CD4-positive, alpha-beta T cell (primary cell): Measurements from ENCODE around the gene RPGR. TPM values are rescaled to one million over a fixed set of nuclear protein-coding genes. Genes with fewer than 3 reads are reported as not detected.

Experiments
- ATAC-seq: fragments of 200-7000 bp; cut with Tn5 transposase; one replicate; pipeline ENCODE4 v1.10.0; 2022; ENCODE audit warnings: mild to moderate bottlenecking; ENCODE audit not compliant: poor library complexity
- CTCF ChIA-PET: fragments of 350-600 bp; sonication (Branson Sonifier 250); formaldehyde crosslinking; loops from one replicate; lab custom pipeline; 2021; ENCODE audit warnings: antibody characterized with exemption, inconsistent platforms; lab: Charles Lee
- POLR2A ChIA-PET: fragments of 350-600 bp; sonication (Branson Sonifier 250); formaldehyde crosslinking; loops from one replicate; lab custom pipeline; 2021; ENCODE audit warnings: antibody characterized with exemption, inconsistent platforms; lab: Charles Lee
- DNase-seq, 14 experiments: peaks; one replicate each; pipeline ENCODE4 v3.0.0-alpha.2; 2013 to 2020; ENCODE audit warnings: mixed read lengths in 2 of 14
- H3K27ac ChIP-seq, 2 donors: one replicate each; pipeline versions ENCODE4 v1.5.1 to v1.7.0; 2013; ENCODE audit warnings: low read length in 2 of 2, low read depth in 1 of 2, mild to moderate bottlenecking in 1 of 2
- H3K27me3 ChIP-seq, 2 experiments: 1 replicate in 1 of 2; 2 replicates in 1 of 2; pipeline versions ENCODE4 v1.6.1 to v1.7.0; 2013; ENCODE audit warnings: low read length in 2 of 2, control low read depth in 1 of 2, mild to moderate bottlenecking in 1 of 2, moderate library complexity in 1 of 2; ENCODE audit not compliant: insufficient read depth in 2 of 2, control insufficient read depth in 1 of 2
- H3K36me3 ChIP-seq: one replicate; pipeline ENCODE4 v1.6.1; 2013; ENCODE audit warnings: low read length, control low read depth; ENCODE audit not compliant: insufficient read depth
- H3K4me1 ChIP-seq: one replicate; pipeline ENCODE4 v1.6.1; 2013; ENCODE audit warnings: low read length, control low read depth; ENCODE audit not compliant: insufficient read depth
- H3K4me3 ChIP-seq: one replicate; pipeline ENCODE4 v1.5.1; 2013; ENCODE audit warnings: mild to moderate bottlenecking, low read length, moderate library complexity
- H3K9me3 ChIP-seq, 2 experiments: 1 replicate in 1 of 2; 2 replicates in 1 of 2; pipeline versions ENCODE4 v1.6.1 to v1.7.0; 2013; ENCODE audit warnings: low read length in 2 of 2, mild to moderate bottlenecking in 2 of 2, control low read depth in 1 of 2, moderate library complexity in 1 of 2; ENCODE audit not compliant: control insufficient read depth in 1 of 2, insufficient read depth in 1 of 2
- H3K27ac Mint-ChIP-seq: one replicate; pipeline ENCODE4 v1.8.0; 2020; ENCODE audit warnings: mixed read lengths
- H3K27me3 Mint-ChIP-seq: one replicate; pipeline ENCODE4 v1.8.0; 2021; ENCODE audit warnings: mixed read lengths
- H3K36me3 Mint-ChIP-seq: one replicate; pipeline ENCODE4 v1.8.0; 2021; ENCODE audit warnings: low read depth, mixed read lengths
- H3K4me1 Mint-ChIP-seq: one replicate; pipeline ENCODE4 v1.8.0; 2021; ENCODE audit warnings: low read depth, mixed read lengths
- H3K4me3 Mint-ChIP-seq: one replicate; pipeline ENCODE4 v1.8.0; 2020; ENCODE audit warnings: mild to moderate bottlenecking, mixed read lengths
- H3K9me3 Mint-ChIP-seq: one replicate; pipeline ENCODE4 v1.8.0; 2020; ENCODE audit warnings: mixed read lengths
- intact Hi-C, 2 experiments: fragments of 100-400 bp; cut with DNase I in 1 of 2; cut with micrococcal nuclease in 1 of 2; formaldehyde crosslinking; loops; one replicate each; pipeline versions ENCODE4 v1.15.1 to v1.9.0; 2023 to 2025; cut with DNase I, micrococcal nuclease
- total RNA-seq, 174 experiments: library from RNA in 2 of 174; stranded (reverse) in 2 of 174; gene quantifications; one replicate each; pipeline ENCODE4 v1.2.3 and lab custom pipeline; 2021 to 2026
- TF ChIP-seq, protein P1 (sequence below): fragments of 200-600 bp; IDR thresholded peaks from one replicate; pipeline ENCODE4 v1.8.0; 2022; ENCODE audit warnings: antibody characterized with exemption, mild to moderate bottlenecking

The RPGR gene
- total RNA-seq, 2 experiments from 2014 or later, result 17.1 to 18.2 TPM

DNA sequence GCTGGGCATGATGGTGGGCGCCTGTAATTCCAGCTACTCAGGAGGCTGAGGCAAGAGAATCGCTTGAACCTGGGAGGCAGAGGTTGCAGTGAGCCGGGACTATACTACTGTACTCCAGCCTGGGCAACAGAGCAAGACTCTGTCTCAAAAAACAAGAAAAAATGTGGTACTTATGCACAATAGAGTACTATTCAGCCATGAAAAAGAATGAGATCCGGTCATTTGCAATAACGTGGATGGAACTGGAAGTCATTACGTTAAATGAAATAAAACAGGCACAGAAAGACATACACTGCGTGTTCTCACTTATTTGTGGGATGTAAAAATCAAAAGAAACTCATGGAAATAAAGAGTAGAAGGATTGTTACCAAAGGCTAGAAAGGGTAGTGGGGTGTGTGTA, 12.1 kb downstream of the RPGR start:
- Histone ChIP-seq H3K36me3 (peaks cover 16% of the 10 kb centered on the region), H3K9me3 (no peaks in the 10 kb centered on the region), H3K27ac (no peak overlapping the region), H3K4me3 (no peak overlapping the region), H3K27me3 (no peaks in the 10 kb centered on the region), H3K4me1 (no peaks in the 10 kb centered on the region)
- Mint-ChIP-seq H3K4me3 (no peak overlapping the region), H3K27ac (no peak overlapping the region), H3K9me3 (no peaks in the 10 kb centered on the region), H3K27me3 (no peaks in the 10 kb centered on the region), H3K36me3 (peaks cover 57% of the 10 kb centered on the region), H3K4me1 (no peaks in the 10 kb centered on the region)
- intact Hi-C loops, result no loop called here
- TF ChIP-seq, protein P1, sequence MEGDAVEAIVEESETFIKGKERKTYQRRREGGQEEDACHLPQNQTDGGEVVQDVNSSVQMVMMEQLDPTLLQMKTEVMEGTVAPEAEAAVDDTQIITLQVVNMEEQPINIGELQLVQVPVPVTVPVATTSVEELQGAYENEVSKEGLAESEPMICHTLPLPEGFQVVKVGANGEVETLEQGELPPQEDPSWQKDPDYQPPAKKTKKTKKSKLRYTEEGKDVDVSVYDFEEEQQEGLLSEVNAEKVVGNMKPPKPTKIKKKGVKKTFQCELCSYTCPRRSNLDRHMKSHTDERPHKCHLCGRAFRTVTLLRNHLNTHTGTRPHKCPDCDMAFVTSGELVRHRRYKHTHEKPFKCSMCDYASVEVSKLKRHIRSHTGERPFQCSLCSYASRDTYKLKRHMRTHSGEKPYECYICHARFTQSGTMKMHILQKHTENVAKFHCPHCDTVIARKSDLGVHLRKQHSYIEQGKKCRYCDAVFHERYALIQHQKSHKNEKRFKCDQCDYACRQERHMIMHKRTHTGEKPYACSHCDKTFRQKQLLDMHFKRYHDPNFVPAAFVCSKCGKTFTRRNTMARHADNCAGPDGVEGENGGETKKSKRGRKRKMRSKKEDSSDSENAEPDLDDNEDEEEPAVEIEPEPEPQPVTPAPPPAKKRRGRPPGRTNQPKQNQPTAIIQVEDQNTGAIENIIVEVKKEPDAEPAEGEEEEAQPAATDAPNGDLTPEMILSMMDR, result no peak
- CTCF ChIA-PET, result no interaction called here
- DNase-seq, result no peak
- ATAC-seq, result no peak
- POLR2A ChIA-PET, result no interaction called here

DNA sequence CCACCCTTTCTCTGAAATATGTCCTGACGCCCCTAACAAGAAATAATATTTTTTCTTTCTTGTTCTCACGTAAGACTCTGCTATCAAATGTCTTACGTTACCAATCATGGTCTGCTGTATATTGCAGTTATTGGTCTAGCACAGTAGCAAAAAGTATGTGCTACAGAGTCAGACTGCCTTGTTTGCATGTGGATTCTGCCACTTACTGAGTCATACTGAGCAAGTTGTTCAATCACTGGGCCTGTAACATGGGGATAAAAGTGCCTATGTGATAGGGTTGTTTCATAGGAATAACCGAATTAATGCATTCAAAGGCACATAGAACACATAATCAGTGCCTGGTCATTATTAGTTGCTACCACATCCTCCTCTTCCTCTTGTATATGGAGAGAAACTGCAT, 14.1 kb downstream of the RPGR start:
- TF ChIP-seq, protein P1, result no peak
- Mint-ChIP-seq H3K9me3 (no peaks in the 10 kb centered on the region), H3K27ac (no peak overlapping the region), H3K4me3 (no peak overlapping the region), H3K36me3 (peaks cover 52% of the 10 kb centered on the region), H3K27me3 (no peaks in the 10 kb centered on the region), H3K4me1 (no peaks in the 10 kb centered on the region)
- Histone ChIP-seq H3K36me3 (peaks cover 12% of the 10 kb centered on the region), H3K27me3 (no peaks in the 10 kb centered on the region), H3K27ac (no peak overlapping the region), H3K9me3 (no peaks in the 10 kb centered on the region), H3K4me3 (no peak overlapping the region), H3K4me1 (no peaks in the 10 kb centered on the region)
- DNase-seq (no peak), ATAC-seq (no peak)
- POLR2A ChIA-PET, result no interaction called here
- CTCF ChIA-PET, result no interaction called here
- intact Hi-C loops, result no loop called here

DNA sequence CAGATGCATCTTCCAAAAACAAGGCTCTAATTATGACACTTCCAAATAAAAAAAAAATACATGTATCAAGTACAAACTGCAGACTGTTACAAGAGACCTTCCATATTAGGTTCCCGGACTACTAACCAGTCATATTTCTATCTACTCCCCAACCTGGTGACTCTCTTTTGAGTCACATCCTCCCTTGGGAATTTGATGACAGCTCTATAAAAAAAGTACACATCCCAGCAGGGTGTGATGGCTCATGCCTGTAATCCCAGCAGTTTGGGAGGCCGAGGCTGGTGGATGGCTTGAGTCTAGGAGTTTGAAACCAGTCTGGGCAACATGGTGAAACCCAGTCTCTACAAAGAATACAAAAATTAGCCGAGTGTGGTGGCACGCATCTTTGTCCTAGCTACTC, 14.9 kb downstream of the RPGR start:
- no peaks in the 10 kb centered on the region for H3K4me1 Mint-ChIP-seq
- H3K4me3 Mint-ChIP-seq, result no peak overlapping the region
- H3K4me1 ChIP-seq, result no peaks in the 10 kb centered on the region
- H3K4me3 ChIP-seq, result no peak overlapping the region
- no peaks in the 10 kb centered on the region for H3K27me3 Mint-ChIP-seq
- TF ChIP-seq, protein P1, result no peak
- H3K27ac Mint-ChIP-seq, result no peak overlapping the region
- intact Hi-C loops, result no loop called here
- CTCF ChIA-PET, result no interaction called here
- POLR2A ChIA-PET, result interaction anchor here (0.8 kb wide), 1 partner anchor 15 kb away, joined by 3 read pairs; the partner anchor contains the start of gene RPGR
- H3K27ac ChIP-seq, result no peak overlapping the region
- H3K36me3 Mint-ChIP-seq, result peaks cover 53% of the 10 kb centered on the region
- DNase-seq, result no peak
- no peaks in the 10 kb centered on the region for H3K9me3 ChIP-seq
- no peaks in the 10 kb centered on the region for H3K9me3 Mint-ChIP-seq
- no peaks in the 10 kb centered on the region for H3K27me3 ChIP-seq
- ATAC-seq, result no peak
- peaks cover 10% of the 10 kb centered on the region for H3K36me3 ChIP-seq
